GM18526 (cell line): Measurements from ENCODE around the gene MTG2.
A peak's percentile ranks its signal among the peaks of the same experiment; 100 is the strongest.

ENCODE experiments used
- POLR2A ChIP-seq: IDR thresholded peaks from 3 replicates; pipeline ENCODE4 v1.6.1; 2011; ENCODE audit not compliant: insufficient read length; ENCODE audit errors: extremely low read depth

MTG2 gene

GRCh38 chr20:62234339-62234738 is 51.5 kb downstream of the MTG2 start:
- TF ChIP-seq POLR2A = no peak

GRCh38 chr20:62235001-62235776 is 52.4 kb downstream of the MTG2 start:
- TF ChIP-seq POLR2A = no peak

DNA sequence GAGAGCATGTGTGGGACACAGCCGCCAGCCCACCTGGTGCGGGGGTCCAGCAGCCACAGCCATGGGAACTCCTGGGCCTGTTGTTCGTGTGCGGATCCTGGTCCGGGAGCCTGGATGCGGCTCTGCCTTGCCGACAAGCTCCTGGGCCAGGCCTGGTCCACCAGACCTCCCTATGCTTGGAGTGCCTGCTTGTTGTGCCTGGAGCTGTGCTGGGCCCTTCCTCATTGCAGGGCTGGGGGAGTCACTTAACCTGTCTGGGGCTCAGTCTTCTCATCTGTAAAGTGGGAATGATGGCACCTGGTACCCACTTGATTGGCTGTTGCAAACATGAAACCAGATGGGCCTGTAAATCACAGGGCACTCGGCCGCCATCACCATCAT is 52.9 kb downstream of the MTG2 start:
- no peak for TF ChIP-seq POLR2A

DNA sequence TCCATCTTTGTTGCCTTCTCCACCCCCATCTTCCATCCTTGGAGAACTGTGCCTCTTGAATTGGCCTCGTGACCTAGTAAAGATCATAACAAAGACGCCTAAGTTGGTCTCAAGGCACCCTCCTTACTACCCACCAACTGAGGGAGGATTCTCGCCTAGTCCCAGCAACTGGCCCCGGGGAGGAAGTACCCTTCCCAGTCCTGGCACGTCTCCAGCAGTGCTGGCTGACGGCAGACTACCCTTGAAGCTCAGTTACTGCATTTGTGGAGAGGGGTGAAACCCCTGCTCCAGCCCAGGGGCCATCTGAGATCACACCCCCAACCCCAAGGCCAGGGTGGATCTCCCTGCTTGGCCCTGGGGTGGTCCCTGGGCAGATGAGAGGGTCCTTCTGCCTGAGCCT is 53.4 kb downstream of the MTG2 start:
- no peak for TF ChIP-seq POLR2A

DNA sequence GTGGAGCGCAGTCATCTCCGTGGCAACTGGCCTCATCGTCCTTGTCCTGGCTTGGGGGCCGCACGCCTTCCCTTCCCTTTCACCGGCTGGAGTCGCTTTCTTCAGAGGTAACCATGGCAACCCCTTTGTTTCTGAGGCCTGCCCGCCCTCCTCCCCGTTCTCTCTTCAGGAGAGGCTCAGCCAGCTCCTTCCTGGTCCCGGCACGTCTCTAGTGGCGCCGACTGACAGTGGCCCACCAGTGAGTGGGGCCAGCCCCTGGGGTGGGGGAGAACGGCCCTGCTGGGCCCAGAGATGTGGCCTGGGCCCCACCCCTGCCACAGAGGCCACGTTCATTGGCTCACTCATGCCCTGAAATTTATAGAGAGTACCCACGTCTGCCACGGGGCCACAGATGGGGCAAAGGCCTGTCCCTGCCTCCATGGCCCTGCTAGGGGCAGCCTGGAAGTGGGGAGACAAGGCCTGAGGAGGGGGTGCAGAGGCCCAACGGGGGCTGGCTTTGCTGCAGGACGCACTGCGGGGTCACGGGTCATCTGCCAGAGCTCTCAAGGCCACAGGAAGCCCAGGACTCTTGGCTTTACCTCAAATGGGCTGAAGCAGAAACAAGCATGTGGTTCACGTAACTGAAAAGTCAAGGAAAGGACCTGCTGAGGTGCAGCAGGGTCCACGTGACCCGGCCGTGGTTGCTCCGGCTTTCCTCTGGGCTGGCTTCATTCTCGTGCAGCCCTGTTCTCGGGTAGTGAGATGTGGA is 54.1 kb downstream of the MTG2 start:
- TF ChIP-seq POLR2A = no peak

- no peak for TF ChIP-seq POLR2A
Observed at GRCh38 chr20:62237514-62237800, 54.6 kb downstream of the MTG2 start.

DNA sequence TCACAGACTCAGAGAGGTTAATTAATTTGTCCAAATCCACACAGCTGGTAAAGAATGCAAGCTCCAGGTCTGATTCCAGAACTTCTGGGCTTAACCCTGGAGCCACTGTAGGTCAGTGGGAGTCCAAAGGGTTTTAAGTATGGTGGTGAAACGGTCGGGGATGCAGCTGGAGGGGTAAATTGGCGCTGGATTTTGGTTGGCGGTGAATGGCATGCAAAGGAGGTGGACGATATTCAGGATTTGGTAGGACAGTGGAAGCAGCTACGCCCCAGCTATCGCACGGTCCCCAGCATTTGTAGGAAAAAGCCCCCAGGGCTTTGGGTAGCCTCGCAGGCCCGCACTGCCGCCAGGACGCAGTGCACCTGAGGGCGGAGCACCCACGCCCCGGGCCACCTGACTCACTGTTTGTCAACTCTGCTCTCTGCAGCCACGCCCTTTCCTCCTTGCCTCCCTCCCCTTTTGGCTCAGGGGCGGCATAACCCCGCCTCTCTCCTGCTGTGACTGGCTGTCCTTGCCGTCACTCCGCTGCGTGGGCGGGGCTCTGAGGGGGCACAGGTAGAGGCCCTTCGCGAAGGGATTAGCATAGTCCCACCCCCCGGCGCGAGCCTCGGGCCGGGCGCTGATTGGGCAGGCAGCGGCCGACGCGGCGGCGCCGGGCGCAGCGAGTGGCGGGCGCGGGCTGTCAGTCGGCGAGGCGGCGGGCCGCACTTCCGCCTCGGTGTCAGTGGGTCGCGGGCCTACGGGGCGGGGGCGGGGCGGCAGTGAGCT is 55.2 kb downstream of the MTG2 start, which contains the start of gene OSBPL2:
TSS of gene OSBPL2 (plus strand) at position 721 of the 768 bp plus-strand sequence. CDS start 17,664 bp downstream, outside the sequence.
- TF ChIP-seq POLR2A = peak; percentile 21

DNA sequence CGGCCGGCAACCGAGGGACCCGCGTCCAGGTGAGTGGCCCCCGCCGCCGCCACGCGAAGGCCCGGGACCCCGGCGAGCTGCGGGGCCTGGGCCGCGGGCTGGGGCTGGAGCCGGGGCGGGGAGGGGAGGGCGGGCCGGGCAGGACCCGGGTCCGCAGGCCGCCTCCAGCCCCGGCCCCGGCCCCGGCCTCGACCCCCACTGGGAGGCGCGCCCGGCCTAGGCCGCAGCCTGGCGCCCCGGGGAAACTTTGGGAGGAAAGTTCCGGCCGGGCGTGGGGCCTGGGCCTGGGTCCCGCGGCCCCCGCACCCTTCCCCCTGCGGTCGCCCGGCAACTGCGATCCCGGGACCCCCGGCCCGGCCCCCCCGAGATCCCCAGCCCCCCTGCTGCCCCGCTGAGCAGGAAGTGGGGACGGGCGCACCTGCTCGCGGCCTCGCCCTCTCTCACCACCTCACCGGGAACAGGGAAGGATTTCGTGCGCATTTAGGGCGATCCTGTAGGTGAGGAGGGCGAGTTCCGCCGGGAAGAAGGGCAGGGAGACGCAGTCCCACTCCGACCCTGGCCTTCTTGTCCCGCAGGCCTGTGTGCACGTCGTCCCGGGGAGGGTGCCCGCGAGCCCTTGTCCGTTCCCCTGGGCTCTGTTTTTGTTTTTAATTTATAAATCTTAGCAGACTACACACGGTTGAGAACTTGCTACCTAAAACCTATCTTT is 55.9 kb downstream of the MTG2 start:
- TF ChIP-seq POLR2A = no peak

- TF ChIP-seq POLR2A = no peak
Observed at GRCh38 chr20:62239278-62239879, 56.6 kb downstream of the MTG2 start.

DNA sequence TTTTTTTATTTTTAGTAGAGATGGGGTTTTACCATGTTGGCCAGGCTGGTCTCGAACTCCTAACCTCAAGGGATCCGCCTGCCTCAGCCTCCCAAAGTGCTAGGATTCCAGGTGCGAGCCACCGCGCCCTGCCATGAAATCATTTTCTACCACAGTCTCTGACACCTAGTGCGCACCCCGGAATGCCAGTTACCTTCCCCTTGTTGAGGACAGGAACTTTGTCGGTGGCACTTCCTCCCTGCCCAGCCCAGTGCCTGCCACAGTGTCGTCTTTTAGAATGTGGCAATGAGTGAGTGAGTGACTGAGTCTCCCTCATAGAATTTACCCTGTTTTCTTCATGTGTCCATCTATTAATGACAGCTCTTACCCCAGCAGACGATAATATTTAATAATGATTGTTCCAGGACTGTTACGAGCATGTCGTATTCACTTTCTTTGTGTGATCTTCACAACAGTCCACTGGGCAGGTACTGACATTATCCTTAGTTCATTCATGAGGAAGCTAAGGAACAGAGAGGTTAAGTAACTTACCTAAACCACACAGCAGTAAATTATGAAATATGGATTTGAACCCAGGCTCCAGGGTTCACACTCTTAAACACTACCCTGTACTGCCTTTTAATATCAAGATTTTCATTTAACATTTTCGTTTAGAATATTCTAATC is 57.3 kb downstream of the MTG2 start:
- TF ChIP-seq POLR2A = no peak

DNA sequence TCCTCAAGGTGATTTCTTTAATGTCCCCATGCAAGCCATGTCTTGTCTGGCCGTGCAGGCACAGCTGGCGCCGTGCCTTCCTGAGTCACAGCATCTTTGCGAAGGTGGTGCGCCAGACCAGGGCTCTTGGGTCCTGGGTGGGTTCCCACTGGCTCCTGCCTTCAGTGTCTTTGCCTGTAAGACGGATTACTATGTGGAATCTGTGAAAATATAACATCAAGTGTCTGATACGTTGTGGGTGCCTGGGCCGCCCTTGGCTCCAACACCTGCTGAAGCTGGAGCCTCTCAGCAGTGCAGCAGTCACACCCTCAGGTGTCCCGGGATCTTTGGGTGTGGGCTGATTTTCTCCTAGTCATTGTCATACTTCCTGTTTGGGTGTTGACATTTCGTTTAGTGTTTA is 58.7 kb downstream of the MTG2 start:
- no peak for TF ChIP-seq POLR2A

GRCh38 chr20:62242176-62242575 is 59.3 kb downstream of the MTG2 start:
- TF ChIP-seq POLR2A = no peak

DNA sequence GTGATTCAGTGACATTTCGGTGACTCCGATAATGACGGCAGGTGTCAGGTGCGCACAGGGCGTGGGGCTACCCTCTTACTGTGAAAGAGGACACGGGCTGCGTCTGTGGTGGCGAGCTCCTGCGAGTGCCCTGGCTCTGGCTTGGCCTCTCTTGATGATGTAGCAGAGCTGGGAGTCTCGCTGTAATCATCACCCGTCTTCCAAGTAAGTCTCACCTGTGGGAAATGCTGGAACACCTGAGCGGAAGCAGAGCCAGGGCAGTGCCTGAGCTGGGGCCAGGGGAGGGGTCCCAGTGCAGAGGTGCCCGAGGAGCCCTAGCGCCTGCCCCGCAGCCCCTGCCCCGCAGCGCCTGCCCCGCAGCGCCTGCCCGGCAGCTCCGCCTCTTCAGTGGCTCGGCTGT is 60.3 kb downstream of the MTG2 start:
- no peak for TF ChIP-seq POLR2A

DNA sequence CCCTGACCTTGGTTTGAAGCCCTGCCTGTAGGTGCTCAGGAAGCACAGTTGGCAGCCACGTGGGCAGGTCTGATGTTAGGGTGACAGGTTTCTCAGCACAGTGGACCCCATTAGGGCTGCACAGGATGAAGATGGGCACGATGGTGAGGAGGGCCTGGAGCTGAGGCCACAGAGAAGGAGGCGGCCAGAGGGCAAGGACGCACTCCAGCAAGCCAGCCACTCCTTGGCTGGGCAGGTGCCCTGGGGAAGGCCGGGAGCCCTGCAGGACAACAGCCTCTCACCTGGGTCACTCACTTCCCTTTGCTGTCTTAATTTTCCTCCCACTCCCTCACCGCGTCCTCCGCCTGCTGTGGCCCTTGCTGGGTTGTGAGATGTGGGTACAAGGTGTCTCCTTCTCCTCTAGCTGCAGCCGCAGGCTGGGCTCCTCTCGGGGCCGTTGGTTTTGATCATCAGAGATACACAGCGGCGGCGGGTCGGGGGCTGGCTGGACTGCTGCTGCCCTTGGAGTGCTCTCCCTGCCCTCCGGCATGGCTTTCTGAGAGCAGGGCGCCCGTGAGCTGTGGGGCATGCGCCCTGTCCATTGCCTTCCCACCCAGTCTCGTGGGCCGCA is 61.2 kb downstream of the MTG2 start:
- no peak for TF ChIP-seq POLR2A
